GM18858 (cell line): ENCODE data around the gene OXLD1.
A peak's percentile ranks its signal among the peaks of the same experiment; 100 is the strongest.

Source experiments
- ATAC-seq: cut with Tn5 transposase; IDR thresholded peaks from one replicate; pipeline ENCODE4 v1.9.1; 2021; ENCODE audit not compliant: unreplicated experiment

Gene OXLD1

DNA sequence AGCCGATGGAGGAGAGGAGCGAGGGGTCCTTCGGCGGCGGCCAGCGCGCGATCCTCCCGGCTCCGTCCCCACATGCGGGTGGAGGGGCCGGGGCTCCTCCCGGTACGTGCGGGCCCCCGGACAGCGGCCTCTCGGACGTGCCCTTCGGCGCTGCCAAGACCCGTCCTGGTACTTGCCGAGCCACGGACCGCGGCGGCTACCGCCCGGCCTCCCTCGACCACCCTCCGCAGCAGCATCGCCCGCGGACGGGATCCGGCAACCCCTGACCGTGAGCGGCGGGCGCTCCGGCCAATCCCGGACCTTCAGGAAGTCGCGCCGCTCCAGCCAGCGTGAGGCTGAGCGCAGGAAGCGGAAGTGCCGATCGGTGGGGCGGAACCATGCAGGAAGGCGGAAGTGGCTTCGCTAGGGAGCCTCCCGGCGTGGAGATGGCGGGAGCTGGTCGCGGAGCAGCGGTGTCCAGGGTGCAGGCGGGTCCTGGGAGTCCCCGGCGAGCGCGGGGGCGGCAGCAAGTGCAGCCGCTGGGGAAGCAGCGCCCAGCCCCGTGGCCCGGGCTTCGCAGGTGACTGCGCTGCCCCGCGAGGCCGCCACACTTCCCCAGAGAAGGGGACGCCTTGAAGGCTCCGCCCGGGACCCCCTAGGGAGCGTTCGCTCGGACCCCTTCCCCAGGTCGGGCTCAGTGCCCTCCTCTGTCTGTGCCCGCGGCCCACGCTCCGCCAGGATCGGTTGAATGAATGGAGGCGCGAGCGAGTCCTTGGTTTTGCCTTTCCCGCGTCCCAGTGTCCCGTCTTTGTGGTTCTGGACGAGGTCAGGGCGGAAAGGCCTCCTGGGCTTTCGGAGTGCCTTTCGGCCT, at the start of gene OXLD1, which contains the start of gene CCDC137:
OXLD1 (minus strand) TSS at position 264 of the 850 bp plus-strand sequence; CDS start at position 236, 28 bp downstream.
CCDC137 (plus strand) TSS at position 396 of the 850 bp plus-strand sequence; CDS start at position 426, 30 bp downstream.
- ATAC-seq = peak; percentile 78

- no peak for ATAC-seq
Observed at GRCh38 chr17:81715107-81715871, 48.9 kb upstream of the OXLD1 start.

DNA sequence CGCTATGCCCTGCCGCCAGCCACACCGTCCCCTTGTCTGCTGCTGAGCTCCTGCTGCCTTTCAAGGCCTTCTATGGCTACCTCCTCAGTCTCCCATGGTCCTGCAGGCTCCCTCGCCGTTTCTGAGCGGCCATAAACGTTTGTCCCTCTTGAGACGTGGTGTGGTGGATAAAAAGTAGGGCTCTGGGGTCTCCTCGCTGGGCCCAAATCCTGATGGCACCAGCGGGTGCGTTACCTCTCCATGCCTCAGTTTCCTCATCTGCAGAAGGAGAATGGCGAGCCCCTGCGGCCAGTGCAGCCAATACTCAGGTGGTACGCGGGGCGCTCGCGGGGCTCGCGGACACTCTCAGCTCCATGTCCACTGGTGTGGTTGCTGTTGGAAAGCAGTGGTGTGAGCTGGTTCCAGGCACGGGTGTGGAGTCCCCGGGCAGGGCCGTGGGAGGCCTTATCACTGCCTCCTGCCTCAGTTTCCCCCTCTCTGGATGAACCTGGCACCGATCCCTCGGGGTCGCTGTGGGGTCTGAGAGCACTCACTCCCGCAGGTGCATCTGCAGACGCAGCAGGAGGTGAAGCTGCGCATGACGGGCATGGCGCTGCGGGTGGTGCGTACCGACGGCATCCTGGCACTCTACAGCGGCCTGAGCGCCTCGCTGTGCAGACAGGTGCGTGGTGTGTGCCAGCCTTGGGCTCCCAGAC, 48.2 kb upstream of the OXLD1 start:
- no peak for ATAC-seq

DNA sequence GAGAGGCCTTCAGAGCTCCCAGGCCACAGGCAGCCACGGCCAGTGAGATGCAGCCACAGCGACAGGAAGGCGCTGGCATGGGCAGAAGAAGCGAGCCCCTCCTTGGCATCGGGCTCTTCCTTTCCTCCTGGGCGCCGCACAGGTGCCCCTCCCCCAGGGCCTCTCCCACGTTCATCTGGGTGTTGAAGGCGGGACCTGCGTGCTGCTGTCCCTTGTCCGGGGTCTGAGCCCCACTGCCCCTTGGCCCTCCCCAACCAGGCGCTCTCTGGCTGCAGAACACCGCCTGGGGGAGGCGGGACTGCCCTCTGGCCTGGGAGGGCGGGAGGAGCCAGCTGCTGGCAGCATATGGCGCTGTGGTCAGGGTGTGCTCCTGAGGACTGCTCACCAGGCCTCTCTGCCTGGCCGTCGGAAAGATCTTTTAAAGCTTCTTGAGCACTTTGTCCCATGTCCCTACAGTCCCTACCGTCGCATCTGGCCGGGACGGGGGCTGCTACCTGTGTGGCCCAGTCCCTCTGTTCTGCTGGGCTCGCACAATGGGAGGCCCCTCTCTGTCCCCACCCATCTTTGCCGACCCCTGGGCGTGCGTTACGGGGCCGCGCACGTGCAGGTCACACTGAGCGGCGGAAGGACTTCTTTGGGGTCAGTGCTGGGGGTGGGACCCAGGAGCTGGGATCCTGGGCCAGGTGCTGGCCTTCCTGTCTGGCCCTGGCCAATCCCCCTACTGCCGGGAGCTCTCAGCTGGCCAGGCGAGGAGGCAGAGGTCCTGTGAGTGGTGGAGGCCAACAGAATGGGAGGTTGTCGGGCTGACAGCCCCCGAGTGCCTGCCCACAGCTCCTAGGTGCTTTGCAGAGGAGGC, 47.4 kb upstream of the OXLD1 start:
- ATAC-seq = no peak

DNA sequence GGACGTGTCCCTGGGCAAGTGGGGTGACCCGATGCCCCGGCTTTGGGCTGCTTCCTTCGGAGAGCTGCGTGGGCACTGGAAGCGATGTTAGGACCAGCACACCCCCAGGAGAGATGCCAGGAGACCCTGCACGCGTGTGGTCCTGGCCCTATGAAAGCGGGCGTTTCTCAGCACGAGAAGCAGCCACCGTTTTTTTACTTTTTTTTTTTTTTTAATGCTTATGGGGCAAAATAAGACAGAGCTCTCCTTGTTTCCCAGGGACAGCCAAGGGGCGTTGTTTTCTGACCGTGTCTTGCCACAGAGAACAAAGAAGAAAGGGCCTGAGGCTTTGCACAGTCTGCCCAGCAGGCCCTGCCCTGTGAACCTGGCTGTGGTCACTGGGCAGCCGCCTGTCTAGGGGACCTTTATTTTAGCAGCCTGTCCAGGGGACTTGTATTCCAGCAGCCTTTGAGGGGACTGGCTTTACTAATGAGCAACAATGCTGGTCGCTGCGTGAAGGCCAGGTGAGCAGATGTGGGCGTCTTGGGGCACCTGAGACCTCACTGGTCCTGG, 46.7 kb upstream of the OXLD1 start:
- ATAC-seq = no peak

GRCh38 chr17:81712468-81713003, 46.1 kb upstream of the OXLD1 start:
- no peak for ATAC-seq

GRCh38 chr17:81711814-81712467, 45.5 kb upstream of the OXLD1 start, which contains the start of gene SLC25A10:
Gene SLC25A10, plus strand, starts transcription at chr17:81712284. Its CDS starts 143 bp downstream, at chr17:81712427.
- peak; percentile 41 for ATAC-seq

- ATAC-seq = no peak
Observed at GRCh38 chr17:81710514-81711308, 44.3 kb upstream of the OXLD1 start.

GRCh38 chr17:81708739-81709185, 42.4 kb upstream of the OXLD1 start:
- no peak for ATAC-seq

DNA sequence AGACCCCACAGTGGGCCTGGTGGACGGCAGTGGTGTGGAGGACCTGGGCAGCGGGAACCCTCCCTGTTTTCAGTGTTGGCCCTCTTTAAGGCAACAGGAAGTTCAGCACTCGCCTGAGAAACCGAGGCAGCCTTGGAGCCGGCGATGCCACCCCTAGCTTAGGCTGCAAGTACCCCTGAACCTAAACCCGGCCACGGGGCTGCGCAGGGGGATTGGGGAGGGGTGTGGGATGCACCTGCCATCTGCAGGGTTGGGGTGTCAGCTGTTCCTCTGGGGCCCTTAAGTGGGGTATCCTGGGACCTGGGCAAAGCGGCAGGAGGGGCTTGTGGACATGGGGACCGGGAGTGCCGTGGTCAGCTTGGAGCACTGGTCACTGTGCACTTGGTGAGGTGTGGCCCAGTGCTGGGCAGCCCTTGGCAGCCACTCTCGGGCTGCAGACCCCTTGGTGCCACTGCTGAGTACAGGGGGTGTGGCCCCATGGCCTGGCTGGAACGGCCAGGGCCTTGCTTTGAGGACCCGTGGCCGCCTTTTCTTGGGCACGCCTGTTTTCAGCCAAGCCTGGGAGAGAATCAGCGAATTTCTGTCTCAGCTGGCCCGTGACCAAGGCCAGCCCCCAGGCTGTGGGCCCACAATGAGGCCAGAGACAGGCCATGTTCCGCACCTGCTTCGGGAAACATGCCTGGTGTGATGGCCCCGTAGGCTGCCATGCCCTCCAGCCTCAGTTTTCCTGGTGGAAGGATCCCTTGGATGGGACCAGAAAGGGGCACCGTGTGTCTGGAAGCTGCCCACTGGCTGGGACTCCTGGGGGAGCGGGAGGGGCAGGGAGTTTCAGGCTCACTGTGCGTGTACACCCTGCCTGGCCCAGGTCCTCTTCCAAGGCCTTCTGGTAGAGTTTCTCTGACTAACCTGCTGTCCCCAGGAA, 41.6 kb upstream of the OXLD1 start:
- no peak for ATAC-seq

GRCh38 chr17:81706757-81707624, 40.6 kb upstream of the OXLD1 start:
- no peak for ATAC-seq

- no peak for ATAC-seq
Observed at GRCh38 chr17:81706232-81706611, 39.8 kb upstream of the OXLD1 start.

GRCh38 chr17:81705518-81706231, 39.3 kb upstream of the OXLD1 start:
- ATAC-seq = no peak

- no peak for ATAC-seq
Observed at GRCh38 chr17:81703747-81704654, 37.6 kb upstream of the OXLD1 start.
